Measurements from ENCODE around the gene SLC2A6.

GRCh38 chr9:133477992-133478850, 678 bp downstream of the SLC2A6 start:
- no peak for TF ChIP-seq POLR2AphosphoS5 (IDR thresholded peaks at IDR 0.05)
- TF ChIP-seq CTCF (IDR thresholded peaks at IDR 0.05), result no peak
- no peak for TF ChIP-seq POLR2A (IDR thresholded peaks at IDR 0.05)

Data from breast epithelium (tissue), 3 donors.